ENCODE data around the gene KRT35.
"Not testable (repeated sequence)": the region's sequence is repeated elsewhere in the genome, so short reads cannot be mapped to it uniquely, and the experiment has no call there.

The KRT35 gene

DNA sequence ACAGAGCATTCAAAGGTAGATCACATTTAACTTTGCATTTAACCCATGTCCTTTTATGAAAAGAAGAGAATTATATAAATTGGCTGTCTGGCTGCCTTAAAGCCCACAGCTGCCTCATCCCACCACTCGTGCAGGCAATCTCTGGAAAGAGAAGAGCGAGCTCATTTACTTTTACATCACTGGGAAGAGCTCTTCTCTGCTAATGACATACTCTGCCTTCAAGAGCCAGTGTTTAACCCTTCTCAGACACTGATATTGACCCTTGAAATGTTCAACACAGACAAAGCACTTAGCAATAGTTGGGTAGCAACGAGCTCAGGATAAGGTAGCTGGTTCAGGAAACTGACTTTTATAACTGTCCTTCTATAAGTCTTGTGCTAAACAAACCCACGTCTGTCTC is 46.9 kb downstream of the KRT35 start:
- no peak overlapping the region for H3K27ac Mint-ChIP-seq
- DNase-seq (ENCODE audit: low spot score in 2 of 2) (no peak), ATAC-seq (no peak)
- no peaks in the 10 kb centered on the region for H3K36me3 Mint-ChIP-seq
- H3K4me3 Mint-ChIP-seq, result no peak overlapping the region
- H3K9me3 Mint-ChIP-seq, result no peaks in the 10 kb centered on the region
- H3K4me1 Mint-ChIP-seq, result no peaks in the 10 kb centered on the region

DNA sequence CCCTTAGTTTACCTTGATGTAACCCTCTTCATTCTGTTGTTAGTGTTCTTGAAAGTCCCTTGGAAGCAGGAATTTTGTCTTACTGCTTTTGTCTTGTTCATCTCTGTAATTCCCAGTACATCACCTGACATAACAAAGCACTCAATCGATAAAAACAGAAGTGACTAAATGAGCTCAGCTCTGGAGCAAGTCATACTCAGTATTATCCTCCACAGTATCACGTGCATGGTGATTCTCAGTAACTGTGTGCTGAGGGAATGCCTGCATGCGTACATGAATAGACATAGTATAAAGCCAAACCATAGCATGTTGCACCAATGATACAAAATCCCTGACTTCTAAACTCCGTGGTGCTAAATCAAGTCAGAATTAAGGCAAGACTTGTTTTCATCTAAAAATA is 47.4 kb downstream of the KRT35 start:
- Mint-ChIP-seq H3K36me3 (no peaks in the 10 kb centered on the region), H3K9me3 (no peaks in the 10 kb centered on the region), H3K4me1 (no peaks in the 10 kb centered on the region), H3K4me3 (no peak overlapping the region), H3K27ac (no peak overlapping the region)
- DNase-seq (ENCODE audit: low spot score in 2 of 2) (no peak), ATAC-seq (peak; percentile 13)

DNA sequence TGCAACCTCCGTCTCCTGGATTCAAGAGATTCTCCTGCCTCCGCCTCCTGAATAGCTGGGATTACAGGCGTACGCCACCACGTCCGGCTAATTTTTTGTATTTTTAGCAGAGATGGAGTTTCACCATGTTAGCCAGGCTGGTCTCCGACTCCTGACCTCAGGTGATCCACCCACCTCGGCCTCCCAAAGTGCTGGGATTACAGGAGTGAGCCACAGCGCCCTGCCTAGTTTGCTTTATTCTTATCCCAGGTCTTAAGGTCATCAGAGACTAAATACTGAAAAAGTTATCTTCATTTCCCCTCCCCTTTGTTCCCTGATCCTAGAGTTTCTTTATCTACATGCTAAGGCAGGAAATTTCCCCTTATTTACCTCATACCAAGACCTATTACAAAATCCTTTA is 50.6 kb downstream of the KRT35 start:
- not testable (repeated sequence) for DNase-seq (ENCODE audit: low spot score in 2 of 2); H3K9me3 Mint-ChIP-seq; ATAC-seq; H3K36me3 Mint-ChIP-seq; H3K4me1 Mint-ChIP-seq; H3K27ac Mint-ChIP-seq; H3K4me3 Mint-ChIP-seq

DNA sequence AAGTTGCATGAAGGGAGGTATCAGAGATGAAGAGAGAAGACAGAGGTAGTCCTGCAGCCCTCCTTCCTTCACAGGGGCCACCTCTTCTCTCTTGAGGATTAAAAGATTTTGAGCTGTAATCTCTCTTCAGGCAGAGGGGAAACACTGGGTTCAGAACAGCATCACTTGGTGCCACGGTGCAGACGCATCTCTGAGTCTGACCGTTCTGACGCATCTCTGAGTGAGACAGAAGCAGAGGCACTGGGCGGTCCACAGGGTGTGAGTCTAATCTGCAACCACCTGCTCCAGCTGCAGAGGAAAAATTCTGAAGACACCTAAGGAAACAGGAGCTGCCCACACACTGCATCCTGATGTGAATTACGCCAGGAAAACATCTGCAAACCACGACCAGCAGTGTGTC is 51.3 kb downstream of the KRT35 start:
- no peak for DNase-seq (ENCODE audit: low spot score in 2 of 2)
- H3K9me3 Mint-ChIP-seq, result no peaks in the 10 kb centered on the region
- H3K27ac Mint-ChIP-seq, result no peak overlapping the region
- no peak overlapping the region for H3K4me3 Mint-ChIP-seq
- no peak for ATAC-seq
- no peaks in the 10 kb centered on the region for H3K4me1 Mint-ChIP-seq
- H3K36me3 Mint-ChIP-seq, result no peaks in the 10 kb centered on the region

GRCh38 chr17:41428591-41429291 is 52.2 kb downstream of the KRT35 start:
- H3K9me3 Mint-ChIP-seq, result no peaks in the 10 kb centered on the region
- no peak for ATAC-seq
- H3K4me1 Mint-ChIP-seq, result no peaks in the 10 kb centered on the region
- no peaks in the 10 kb centered on the region for H3K36me3 Mint-ChIP-seq
- DNase-seq (ENCODE audit: low spot score in 2 of 2), result no peak
- H3K27ac Mint-ChIP-seq, result no peak overlapping the region
- no peak overlapping the region for H3K4me3 Mint-ChIP-seq
